Measurements from ENCODE around the gene EPAS1.

EPAS1 gene

GRCh38 chr2:46305187-46305586, 8.0 kb downstream of the EPAS1 start:
- H3K27me3 Mint-ChIP-seq = peaks cover 45% of the 10 kb centered on the region
- peaks cover 3% of the 10 kb centered on the region for H3K9me3 Mint-ChIP-seq
- H3K4me3 Mint-ChIP-seq = no peak overlapping the region
- no peaks in the 10 kb centered on the region for H3K4me1 Mint-ChIP-seq
- no peak overlapping the region for H3K27ac Mint-ChIP-seq
- H3K36me3 Mint-ChIP-seq = no peaks in the 10 kb centered on the region
- no peak for ATAC-seq

GRCh38 chr2:46305767-46306166, 8.6 kb downstream of the EPAS1 start:
- Mint-ChIP-seq H3K9me3 (peaks cover 3% of the 10 kb centered on the region), H3K4me1 (no peaks in the 10 kb centered on the region), H3K27me3 (peaks cover 49% of the 10 kb centered on the region), H3K36me3 (no peaks in the 10 kb centered on the region), H3K4me3 (no peak overlapping the region), H3K27ac (no peak overlapping the region)
- ATAC-seq = no peak

GRCh38 chr2:46306330-46306751, 9.1 kb downstream of the EPAS1 start:
- no peaks in the 10 kb centered on the region for H3K4me1 Mint-ChIP-seq
- ATAC-seq = no peak
- peaks cover 55% of the 10 kb centered on the region for H3K27me3 Mint-ChIP-seq
- no peak overlapping the region for H3K27ac Mint-ChIP-seq
- no peaks in the 10 kb centered on the region for H3K36me3 Mint-ChIP-seq
- no peak overlapping the region for H3K4me3 Mint-ChIP-seq
- peaks cover 3% of the 10 kb centered on the region for H3K9me3 Mint-ChIP-seq

- Mint-ChIP-seq H3K36me3 (no peaks in the 10 kb centered on the region), H3K4me1 (no peaks in the 10 kb centered on the region), H3K9me3 (peaks cover 3% of the 10 kb centered on the region), H3K4me3 (no peak overlapping the region), H3K27ac (no peak overlapping the region), H3K27me3 (peaks cover 55% of the 10 kb centered on the region)
- no peak for ATAC-seq
Observed at GRCh38 chr2:46306988-46307655, 9.9 kb downstream of the EPAS1 start.

- Mint-ChIP-seq H3K4me1 (no peaks in the 10 kb centered on the region), H3K36me3 (no peaks in the 10 kb centered on the region), H3K27ac (no peak overlapping the region), H3K4me3 (no peak overlapping the region), H3K9me3 (peaks cover 3% of the 10 kb centered on the region), H3K27me3 (peaks cover 45% of the 10 kb centered on the region)
- ATAC-seq = no peak
Observed at GRCh38 chr2:46308081-46308480, 10.9 kb downstream of the EPAS1 start.

- peaks cover 40% of the 10 kb centered on the region for H3K27me3 Mint-ChIP-seq
- H3K4me3 Mint-ChIP-seq = no peak overlapping the region
Observed at GRCh38 chr2:46308629-46309028, 11.4 kb downstream of the EPAS1 start.

GRCh38 chr2:46309052-46309953, 12.1 kb downstream of the EPAS1 start:
- Mint-ChIP-seq H3K9me3 (peaks cover 3% of the 10 kb centered on the region), H3K4me3 (no peak overlapping the region), H3K27ac (no peak overlapping the region), H3K4me1 (no peaks in the 10 kb centered on the region), H3K36me3 (no peaks in the 10 kb centered on the region), H3K27me3 (peaks cover 37% of the 10 kb centered on the region)
- no peak for ATAC-seq

More at GRCh38 chr2:46308629-46309028, 11.4 kb downstream of the EPAS1 start:
- Mint-ChIP-seq H3K9me3 (peaks cover 3% of the 10 kb centered on the region), H3K27ac (no peak overlapping the region), H3K36me3 (no peaks in the 10 kb centered on the region), H3K4me1 (no peaks in the 10 kb centered on the region)
- no peak for ATAC-seq

- H3K4me3 Mint-ChIP-seq = no peak overlapping the region
- peaks cover 38% of the 10 kb centered on the region for H3K27me3 Mint-ChIP-seq
- no peaks in the 10 kb centered on the region for H3K36me3 Mint-ChIP-seq
- no peak for ATAC-seq
- no peak overlapping the region for H3K27ac Mint-ChIP-seq
- H3K9me3 Mint-ChIP-seq = no peaks in the 10 kb centered on the region
- H3K4me1 Mint-ChIP-seq = no peaks in the 10 kb centered on the region
Observed at GRCh38 chr2:46310446-46310845, 13.2 kb downstream of the EPAS1 start.

GRCh38 chr2:46311651-46312223, 14.5 kb downstream of the EPAS1 start:
- no peak overlapping the region for H3K27ac Mint-ChIP-seq
- ATAC-seq = no peak

GRCh38 chr2:46313063-46313462, 15.9 kb downstream of the EPAS1 start:
- Mint-ChIP-seq H3K9me3 (no peaks in the 10 kb centered on the region), H3K27me3 (peaks cover 43% of the 10 kb centered on the region), H3K4me3 (no peak overlapping the region), H3K27ac (no peak overlapping the region), H3K36me3 (no peaks in the 10 kb centered on the region), H3K4me1 (no peaks in the 10 kb centered on the region)
- no peak for ATAC-seq

More at GRCh38 chr2:46311651-46312223, 14.5 kb downstream of the EPAS1 start:
- Mint-ChIP-seq H3K4me1 (no peaks in the 10 kb centered on the region), H3K27me3 (peaks cover 43% of the 10 kb centered on the region), H3K4me3 (no peak overlapping the region), H3K36me3 (no peaks in the 10 kb centered on the region), H3K9me3 (no peaks in the 10 kb centered on the region)

- no peak for ATAC-seq
- H3K4me3 Mint-ChIP-seq = no peak overlapping the region
Observed at GRCh38 chr2:46314065-46314835, 17.0 kb downstream of the EPAS1 start.

GRCh38 chr2:46315103-46315890, 18.1 kb downstream of the EPAS1 start:
- Mint-ChIP-seq H3K27ac (no peak overlapping the region), H3K4me3 (no peak overlapping the region), H3K9me3 (no peaks in the 10 kb centered on the region), H3K4me1 (no peaks in the 10 kb centered on the region), H3K27me3 (peaks cover 38% of the 10 kb centered on the region), H3K36me3 (no peaks in the 10 kb centered on the region)
- no peak for ATAC-seq

More at GRCh38 chr2:46314065-46314835, 17.0 kb downstream of the EPAS1 start:
- Mint-ChIP-seq H3K36me3 (no peaks in the 10 kb centered on the region), H3K9me3 (no peaks in the 10 kb centered on the region), H3K27ac (no peak overlapping the region), H3K27me3 (peaks cover 43% of the 10 kb centered on the region), H3K4me1 (no peaks in the 10 kb centered on the region)

GRCh38 chr2:46317094-46317486, 19.9 kb downstream of the EPAS1 start:
- no peak for ATAC-seq
- Mint-ChIP-seq H3K36me3 (no peaks in the 10 kb centered on the region), H3K4me1 (no peaks in the 10 kb centered on the region), H3K4me3 (no peak overlapping the region), H3K27ac (no peak overlapping the region), H3K27me3 (peaks cover 21% of the 10 kb centered on the region), H3K9me3 (no peaks in the 10 kb centered on the region)
